EH (cell line): ENCODE measurements around the gene IGFL3.
A peak's percentile ranks its signal among the peaks of the same experiment; 100 is the strongest.
"Not testable (repeated sequence)": the region's sequence is repeated elsewhere in the genome, so short reads cannot be mapped to it uniquely, and the experiment has no call there.

ENCODE experiments used
- DNase-seq: peaks from one replicate; pipeline ENCODE4 v3.0.0-alpha.2; 2015; ENCODE audit warnings: low read depth

The IGFL3 gene

DNA sequence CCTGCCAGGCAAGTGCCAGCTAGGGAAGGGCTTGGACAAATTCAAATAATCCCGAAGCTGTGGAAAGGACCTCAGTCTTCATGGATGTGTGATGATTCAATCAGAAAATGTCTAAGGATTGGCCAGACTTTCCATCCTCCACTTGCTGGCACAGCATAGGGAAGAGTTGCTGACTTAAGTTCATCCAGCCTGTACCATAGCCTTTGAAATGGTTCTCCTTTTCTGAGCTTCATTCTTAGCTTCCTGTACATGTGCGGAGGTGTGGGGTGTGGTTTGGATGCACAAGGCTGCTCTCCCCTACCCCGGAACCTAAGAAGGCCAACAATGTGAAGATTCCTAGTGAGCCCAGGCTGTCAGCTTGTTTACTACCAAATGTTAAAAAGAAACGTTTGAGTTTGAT, 959 bp upstream of the IGFL3 start:
- no peak for DNase-seq

DNA sequence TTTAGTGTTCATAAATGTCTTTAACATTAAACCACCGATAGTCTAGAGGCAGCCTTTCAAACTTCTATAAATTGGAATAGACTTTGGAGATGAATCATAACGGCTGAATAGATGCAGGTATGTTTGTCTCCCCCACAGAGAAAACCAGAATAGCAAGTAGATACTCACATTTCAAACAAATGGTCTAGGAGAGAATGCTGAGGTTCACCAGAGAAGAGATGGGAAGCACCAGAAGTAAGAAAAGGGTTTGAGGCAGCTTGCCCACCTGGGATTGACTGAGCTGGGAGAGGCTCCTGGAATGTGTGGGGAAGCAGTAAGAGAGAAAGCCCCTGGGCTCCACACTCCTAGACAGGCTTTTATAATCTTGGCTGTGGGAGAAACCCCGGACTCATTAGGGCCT, 6.4 kb downstream of the IGFL3 start:
- DNase-seq, result no peak

DNA sequence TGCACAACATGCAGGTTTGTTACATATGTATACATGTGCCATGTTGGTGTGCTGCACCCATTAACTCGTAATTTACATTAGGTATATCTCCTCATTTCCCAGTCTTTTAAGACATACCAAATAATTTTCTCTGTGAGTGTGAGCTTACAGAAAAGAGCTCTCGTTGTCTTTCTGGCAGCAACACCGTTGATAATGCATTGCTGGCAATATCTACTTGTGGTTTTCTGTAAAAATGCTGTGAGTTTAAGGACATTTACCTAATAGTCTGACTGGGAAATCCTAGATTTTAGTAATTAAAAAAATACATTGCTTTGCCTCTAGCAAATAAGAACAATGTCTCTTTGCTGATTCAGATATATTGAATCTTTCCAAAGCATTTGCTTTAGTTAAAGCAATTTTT, 8.4 kb downstream of the IGFL3 start:
- DNase-seq, result no peak

DNA sequence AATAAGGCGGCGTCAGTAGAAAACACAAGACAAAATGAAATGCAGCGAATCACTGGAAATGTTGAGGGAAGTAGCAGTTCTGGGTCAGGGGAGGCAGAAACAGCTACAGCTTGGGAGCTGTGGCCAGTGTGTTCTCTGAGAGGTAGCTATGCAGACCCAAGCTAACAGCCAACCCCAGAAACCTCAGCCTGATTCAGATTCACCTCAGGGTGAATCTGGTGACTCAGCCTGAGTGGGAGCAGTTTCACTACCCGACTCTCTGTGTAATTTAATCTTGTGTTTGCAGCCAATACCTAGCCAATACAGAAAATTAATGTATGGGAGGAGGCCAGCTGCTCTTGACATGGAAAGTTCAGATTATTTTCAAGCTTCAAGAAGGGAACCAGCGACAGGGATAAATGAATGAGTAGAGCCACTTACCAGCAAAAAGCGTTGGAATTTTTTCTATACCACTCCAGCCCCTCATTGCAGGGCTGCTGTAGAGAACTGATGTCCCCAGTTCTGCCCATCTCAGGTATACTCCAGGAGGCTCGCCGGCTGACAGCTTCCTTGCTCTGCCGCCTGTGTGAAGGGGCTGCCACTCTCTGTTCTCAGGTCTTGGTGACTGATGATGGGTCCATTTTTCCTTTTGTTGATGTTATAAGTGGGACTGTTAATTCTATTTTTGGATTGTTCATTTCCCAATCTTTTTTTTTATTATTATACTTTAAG, 8.9 kb downstream of the IGFL3 start:
- peak; percentile 72 for DNase-seq

DNA sequence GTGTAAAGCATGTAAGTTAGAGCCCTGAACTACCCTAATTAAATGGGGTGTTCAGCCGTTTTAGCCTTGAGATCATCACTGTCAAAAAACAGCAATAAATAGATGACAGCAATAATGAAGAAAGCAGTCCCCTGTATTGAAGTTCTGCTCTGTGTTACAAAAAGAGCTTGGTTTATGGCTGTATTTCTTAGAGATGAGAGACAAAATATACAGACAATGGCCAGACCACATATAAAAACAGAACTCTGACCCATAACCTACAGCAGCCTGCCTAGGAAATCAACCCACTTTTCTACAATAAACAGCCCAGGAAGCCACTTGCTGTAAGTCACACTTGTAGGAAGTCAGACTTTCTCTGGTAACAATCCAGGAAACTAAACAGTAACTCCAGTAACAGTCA, 10.8 kb downstream of the IGFL3 start:
- DNase-seq, result no peak

DNA sequence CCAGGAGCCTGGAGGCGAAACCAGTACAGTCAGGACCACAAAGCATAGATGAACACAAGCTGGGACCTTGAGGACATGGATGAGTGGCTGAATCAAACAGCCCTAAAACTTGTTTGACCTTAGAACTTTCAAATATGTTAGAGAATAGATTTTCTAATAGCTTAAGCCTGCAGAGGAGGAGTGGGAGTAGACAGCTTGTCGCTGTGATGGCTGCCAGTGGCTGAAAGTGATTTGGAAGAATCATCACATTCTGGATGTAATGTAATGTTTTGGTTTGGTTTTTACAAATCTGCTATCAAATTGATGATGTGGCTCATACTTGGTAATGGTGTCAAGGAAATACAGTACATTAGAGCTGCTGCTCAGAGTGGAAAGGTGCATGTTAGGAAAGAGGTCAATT, 12.0 kb downstream of the IGFL3 start:
- no peak for DNase-seq

DNA sequence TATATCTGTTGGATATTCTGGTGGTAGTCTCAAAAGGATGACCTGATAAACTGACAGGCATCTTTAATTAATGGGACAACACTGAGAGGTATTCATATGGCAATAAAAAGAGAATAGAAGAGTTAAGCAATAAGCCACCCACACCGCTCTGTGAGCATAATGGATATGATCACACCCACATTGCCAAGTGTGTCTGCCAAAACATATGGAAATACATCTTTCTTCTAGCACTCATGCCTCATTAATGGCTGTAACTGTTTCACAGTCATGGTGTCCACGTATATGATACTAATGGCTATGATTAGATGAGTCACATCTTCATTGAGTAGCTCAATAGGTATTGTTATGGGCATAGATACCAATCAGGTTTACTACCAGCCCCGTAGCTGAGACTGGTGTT, 13.1 kb downstream of the IGFL3 start:
- DNase-seq, result no peak

DNA sequence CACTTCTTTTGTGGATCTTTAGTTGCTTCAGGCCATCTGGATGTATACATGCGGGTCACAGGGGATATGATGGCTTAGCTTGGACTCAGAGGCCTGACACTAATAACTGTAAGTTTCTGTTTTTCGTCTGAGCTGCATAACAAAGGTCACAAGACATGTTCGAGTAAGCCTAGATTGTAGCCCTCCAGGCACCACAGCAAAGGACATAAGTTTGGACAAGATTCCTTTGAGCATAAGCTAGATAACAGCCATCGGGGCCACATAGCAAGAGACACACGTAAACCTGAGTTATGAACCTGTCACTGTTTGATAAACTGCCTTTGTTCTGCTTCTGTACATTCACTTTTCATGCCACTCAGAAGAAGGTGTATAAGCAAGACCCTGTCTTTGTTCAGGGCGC, 14.6 kb downstream of the IGFL3 start:
- DNase-seq, result no peak

DNA sequence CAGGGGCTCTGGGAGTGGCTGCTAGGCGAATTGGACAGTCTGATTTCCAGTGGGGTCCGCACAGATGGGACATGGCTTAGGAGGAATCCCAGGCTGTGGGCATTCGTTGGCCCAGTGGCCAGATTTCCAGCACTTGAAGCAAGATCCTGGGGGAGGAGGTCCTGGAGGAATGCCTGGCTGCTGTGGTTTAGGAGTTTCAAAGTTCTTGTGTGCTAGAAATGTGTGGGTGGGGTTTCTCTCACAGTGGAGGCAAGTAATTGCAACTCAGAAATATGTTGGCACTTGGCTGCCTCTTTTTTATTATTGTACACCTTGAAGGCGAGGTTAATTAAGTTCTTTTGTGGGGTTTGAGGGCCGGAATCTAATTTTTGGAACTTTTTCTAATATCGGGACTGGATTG, 17.1 kb downstream of the IGFL3 start:
- peak; percentile 37 for DNase-seq

DNA sequence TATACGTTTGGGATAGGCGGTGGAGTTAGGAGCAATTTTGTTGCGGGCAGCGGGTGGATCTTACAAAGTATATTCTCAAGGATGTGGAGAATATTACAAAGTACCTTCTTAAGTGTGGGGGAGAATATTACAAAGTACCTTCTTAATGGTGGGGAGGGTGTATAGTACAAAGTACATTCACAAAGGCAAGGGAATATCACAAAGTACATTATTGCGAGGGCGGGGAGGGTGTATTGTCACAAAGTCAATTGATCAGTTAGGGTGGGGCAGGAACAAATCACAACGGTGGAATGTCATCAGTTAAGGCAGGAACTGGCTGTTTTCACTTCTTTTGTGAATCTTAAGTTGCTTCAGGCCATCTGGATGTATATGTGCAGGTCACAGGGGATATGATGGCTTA, 22.2 kb downstream of the IGFL3 start:
- DNase-seq, result not testable (repeated sequence)

DNA sequence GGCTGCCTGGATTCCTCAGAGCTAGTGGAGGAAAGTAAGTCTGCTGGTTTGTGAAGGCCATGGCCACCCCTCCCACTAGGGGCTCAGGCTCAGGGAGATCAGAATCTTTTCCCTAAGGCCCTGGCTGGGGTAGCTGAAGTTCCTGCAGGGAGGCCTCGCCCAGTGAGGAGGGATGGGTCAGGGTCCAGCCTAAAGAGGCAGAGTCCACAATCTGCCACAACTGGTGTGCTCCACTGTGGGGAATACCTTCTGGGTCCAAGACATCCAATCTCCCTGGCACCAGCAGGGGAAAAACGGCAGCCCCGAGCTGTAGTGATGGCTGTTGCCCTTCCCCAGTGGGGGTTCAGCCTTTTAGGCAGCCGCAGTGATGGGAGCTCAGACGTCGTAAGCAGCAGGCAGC, 23.2 kb downstream of the IGFL3 start:
- no peak for DNase-seq

DNA sequence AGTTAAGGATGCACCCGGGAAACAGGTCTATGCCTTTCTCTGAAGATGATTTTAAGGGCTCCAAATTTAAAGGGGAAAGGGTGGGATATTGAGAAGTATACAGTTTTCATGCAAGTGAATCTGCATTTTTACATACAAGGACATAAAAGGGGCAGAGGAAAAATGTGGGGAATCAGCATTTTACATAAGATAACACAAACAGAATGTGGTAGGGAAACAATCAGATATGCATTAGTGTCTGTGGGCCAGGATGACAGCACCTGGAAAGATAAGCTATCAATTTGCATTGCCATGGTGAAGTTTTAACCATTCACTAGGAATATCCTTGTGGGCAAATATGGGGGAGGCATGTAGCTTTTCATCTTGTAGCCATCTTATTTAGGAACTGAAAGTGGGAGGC, 24.1 kb downstream of the IGFL3 start:
- DNase-seq, result no peak

DNA sequence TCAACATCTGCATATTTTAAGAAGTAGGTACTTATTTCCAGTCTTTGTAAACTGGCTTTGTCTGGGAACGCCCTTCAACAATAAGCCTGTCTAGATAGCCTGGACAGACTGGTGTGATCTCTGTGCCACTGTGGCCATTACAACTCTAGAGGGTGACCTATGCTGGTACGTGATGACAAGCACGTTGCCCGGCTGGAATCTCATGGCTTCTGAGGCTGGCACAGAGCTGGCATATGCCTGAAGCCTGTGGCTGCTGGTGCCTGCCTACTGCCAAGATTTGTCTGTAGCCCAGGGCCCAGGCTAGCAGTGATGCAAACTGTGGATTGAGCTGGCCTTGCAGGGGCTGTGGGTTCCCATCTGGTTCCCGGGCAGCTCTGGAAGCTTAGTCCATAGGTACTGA, 34.0 kb downstream of the IGFL3 start:
- DNase-seq, result no peak

DNA sequence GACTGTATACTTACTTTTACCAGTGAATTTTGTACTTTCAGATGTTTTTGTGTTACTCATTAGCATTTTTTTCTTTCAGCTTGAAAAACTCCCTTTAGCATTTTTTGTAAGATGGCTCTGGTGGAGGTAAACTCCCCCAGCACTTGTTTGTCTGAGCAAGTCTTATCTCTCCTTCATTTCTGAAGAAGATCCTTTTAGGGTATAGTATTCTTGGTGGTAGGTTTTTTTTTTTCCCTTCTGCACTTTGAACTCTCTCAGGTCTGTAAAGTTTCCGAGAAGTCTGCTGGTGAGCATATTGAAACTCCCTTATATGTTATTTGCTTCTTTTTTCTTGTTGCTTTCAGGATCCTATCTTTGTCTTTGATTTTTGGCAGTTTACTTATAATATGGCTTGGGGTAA, 35.1 kb downstream of the IGFL3 start:
- no peak for DNase-seq

DNA sequence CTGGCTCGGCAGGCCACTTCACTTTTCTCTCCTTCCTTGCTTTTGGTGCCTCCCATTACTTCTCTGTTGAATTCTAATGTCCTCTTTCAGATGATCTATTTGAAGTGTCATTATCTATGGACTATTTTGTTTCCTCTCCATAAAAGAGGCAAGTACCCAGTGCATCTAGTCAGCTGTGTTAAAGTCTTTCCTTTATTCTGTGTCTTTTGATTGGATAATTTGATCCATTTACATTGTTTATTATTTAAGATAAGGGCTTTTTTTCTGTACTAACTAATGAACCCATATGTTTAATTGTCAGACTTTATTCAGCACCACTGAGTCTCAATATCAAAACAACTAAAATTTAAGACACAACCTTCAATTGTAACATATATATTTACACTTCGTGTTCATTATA, 36.4 kb downstream of the IGFL3 start:
- DNase-seq, result no peak

DNA sequence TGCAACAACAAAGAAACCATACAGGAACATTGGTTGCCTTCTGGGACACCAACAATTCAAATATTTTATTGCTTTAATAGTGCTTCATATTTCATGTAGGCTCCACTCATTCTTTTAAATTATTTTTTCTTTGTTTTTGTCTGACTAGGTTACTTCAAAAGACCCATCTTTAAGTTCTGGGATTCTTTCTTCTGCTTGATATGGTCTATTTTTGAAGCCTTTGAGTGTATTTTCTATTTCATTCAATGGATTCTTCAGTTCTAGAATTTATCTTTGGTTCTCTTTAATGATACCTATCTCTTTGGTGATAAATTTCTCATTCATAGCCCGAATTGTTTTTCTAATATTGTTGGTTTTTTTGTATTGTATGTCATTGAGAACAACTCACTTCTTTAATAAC, 38.6 kb downstream of the IGFL3 start:
- DNase-seq, result no peak

DNA sequence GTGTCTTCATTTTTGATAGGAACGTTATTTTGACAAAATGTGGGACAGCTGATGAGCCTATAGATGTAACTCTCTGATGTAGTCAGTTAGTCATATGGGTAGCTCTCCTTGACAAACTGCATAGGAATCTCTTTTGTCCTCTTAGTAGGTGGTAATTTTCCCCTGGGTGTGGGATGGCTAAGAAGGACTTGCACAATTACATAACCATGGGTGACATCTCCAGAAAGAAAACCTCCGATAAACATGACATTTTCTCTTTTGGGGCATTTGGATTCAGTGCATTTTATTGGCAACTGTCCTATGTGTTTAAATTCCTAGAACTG, 41.8 kb downstream of the IGFL3 start:
- DNase-seq, result peak; percentile 41

DNA sequence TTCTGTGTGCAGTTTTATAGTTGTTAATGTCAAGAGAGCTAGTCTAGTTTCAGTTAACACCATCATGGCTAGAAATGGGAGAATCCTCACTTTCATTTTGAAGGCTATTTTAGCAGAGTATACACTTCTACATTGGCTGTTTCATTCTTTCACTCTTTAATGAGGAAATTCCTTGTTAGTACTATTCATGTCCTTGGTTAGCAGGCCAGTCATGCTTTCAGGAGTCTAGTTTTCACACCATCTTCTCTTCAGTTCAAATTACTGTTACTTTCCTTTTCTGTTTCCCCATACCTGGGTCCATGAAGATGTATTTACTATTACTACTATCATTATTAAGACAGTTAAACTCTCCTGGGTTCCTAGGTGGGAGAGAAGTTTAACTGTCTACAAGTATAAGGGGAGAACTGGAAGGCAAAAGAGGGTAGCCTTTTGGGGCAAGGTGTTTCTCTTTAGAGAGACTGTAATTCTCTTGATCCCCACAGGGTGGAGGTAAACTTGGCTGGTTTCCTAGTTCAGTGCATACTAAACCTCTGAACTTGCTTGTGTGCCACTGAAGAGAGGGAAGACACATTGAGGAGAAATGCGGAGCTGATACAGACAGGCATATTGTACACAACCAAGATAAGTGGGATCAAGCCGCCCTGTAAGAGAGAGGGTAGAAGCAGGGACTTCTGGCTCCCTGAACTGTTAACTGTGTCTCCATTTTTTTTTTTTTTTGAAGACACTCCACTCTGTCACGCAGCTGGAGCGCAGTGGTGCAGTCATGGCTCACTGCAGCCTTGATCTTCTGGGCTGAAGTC, 42.4 kb downstream of the IGFL3 start:
- peak; percentile 71 for DNase-seq

DNA sequence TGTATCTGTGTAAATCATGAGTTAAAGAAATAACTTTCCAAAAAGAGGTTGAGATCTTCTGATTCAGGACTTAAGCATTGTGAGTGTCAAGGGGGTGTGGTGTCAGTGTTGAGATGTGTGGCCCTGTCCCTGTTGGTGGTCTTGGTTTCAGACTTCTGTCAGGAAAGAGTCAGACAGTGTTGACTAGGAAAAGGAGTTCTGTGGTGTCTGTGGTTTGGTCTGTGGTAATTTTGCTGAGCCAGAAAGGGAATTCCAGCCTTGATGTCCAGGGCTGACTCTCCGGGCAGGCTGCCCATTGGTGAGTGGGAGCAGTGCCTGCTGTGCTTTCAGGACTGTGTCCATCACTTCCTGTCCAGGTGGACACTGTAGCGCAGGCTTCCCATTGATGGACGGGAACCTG, 43.9 kb downstream of the IGFL3 start:
- DNase-seq, result peak; percentile 86

DNA sequence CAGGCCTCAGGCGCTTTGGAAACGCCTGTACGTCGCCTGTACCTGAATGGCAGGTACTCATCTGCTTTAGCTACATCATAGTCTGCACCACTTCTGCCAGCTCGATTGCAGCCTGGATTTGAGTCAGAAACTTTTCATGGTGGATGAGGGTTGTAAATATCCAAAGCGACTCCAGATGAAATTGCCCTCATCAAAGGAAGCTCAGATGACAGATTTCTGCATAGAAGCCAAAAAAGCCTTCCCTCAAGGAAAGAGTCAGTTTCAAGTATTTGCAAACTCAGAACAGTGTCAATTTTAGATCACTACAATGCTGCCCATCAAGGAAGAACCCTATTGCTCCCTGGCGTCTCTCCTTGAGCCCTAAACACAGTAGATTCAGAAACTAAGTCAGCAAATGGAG, 44.9 kb downstream of the IGFL3 start:
- no peak for DNase-seq

DNA sequence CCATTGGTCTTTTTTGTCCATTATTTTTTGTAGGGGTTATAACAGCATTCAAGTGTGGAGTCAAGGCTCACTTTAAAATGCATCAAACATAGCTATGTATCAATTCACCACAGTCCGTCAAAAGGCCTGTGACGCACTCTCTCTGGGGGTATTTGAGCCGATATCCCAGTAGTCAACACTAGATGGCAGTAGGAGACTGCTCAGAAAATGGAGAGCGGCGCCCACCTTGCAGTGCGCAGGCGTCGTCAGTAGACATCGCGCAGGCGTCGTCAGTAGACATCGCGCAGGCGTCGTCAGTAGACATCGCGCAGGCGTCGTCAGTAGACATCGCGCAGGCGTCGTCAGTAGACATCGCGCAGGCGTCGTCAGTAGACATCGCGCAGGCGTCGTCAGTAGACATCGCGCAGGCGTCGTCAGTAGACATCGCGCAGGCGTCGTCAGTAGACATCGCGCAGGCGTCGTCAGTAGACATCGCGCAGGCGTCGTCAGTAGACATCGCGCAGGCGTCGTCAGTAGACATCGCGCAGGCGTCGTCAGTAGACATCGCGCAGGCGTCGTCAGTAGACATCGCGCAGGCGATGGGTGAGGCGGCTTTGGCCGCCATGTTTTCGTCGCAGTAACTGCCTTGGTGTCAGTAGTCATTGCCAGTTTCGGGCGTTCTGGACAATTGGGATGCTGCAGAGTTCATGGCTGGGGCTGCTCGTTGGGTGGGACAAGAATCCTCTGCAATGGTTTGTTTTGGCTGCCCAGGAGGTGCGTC, 45.7 kb downstream of the IGFL3 start:
- peak; percentile 61 for DNase-seq

DNA sequence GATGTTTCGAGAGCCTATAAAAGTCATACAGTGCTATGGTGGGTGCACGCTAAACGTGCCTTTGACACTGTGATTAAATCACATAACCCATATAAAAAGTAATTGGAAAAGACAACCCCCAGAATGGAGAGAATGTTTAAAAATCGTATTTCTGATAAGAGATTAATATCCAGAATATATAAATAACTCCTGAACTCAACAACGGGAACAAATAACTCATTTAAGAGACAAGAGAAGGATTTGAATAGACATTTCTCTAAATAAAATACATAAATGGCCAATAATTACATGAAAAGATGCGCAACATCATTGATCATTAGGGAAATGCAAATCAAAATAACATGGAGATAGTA, 46.7 kb downstream of the IGFL3 start:
- no peak for DNase-seq
